NCI-H2107 treated with DMSO at 0.1 percent for 48 hours (cell line): ENCODE results near the gene RASGRP1.
A peak's percentile ranks its signal among the peaks of the same experiment; 100 is the strongest.

ENCODE experiments used
- DNase-seq: peaks from one replicate; lab custom pipeline; 2025; ENCODE audit not compliant: unreplicated experiment; lab: John Stamatoyannopoulos, UW

The RASGRP1 gene

DNA sequence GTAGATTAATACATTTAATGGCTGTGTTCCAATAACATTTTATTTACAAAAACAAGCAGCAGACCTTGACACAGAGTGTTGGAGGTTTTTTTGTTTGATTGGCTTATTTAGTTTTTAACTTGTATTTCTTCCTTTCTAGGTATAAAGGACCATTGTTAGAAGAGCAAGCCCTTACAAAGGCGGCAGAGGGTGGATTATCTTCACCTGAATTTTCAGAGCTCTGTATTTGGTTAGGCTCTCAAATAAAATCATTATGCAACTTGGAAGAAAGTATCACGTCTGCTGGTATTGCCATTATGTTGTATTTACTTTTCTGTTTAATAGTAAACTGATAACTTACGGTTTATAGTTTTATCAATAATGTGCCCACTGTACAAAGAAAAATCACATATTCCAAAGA lies 100.7 kb downstream of the RASGRP1 start:
- DNase-seq: no peak

DNA sequence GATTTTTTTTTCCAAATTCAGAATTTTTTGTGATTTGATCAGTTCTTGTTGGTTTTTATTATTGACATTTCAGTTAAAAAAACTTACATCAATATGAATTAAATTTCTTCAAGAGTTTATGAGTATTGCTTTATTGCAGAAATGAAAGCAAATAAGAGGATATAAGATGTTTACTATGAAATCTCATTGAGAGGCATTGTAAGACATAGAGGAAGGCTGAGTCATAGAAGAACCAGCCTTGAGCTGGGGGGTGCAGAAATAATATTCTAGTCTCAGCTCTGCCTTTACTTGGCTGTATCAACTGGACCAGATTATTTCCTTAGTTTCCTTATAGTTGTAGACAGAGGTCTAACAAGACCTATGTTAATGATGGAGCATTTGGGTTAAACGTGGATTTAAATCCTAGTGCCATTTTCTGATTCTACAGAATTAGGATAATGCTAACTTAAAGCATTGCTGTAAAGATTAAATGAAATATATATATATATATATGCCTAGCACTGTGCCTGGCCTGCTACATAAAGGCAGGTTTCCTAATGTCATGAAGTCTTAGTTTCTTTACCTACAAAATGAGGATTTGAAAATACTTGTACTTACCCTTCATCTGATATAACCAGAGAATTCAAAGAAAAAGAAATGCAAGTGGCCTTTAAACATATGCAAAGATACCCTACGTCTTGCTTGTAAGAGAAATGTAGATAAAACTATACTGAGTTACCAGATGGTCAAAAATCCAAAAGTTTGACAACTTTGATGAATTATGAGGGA lies 103.4 kb downstream of the RASGRP1 start:
- DNase-seq: no peak

DNA sequence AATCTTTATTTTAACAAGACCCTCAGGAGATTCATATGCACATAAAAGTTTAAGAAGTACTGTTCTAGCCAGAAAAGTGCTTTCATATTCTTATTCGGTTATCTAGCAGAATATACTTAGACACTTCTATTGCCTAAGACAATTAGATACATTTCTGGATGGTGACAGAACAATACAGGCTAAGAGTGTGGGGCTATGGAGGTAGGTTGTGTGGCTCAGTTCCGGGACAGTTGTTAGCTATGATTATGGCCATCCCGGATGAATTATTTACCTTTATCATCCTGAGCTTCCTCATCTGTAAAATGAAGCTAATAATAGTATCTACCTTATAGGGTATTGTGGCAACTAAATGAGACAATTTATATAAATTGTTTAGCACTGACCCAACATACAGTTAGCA lies 104.1 kb downstream of the RASGRP1 start:
- no peak for DNase-seq

DNA sequence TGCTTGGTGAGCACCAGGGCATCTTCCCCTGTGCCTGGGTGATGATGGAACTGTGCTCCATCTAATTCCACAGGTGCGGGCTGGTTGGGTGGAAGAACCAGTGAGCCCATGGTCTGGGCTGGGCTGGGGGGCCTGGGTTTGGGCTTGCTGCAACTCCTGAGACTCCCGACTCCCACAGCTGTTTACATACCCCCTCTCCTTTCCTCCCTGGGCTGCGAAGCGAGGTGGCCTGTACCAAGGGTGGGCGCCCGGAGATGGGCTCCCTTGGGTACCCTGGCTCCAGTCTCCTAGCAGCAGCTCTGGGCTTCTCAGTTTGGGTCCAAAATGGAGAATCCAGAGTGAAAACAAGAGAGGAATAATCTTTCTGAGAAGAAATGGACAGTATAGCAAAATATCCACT lies 105.1 kb downstream of the RASGRP1 start:
- DNase-seq: no peak

DNA sequence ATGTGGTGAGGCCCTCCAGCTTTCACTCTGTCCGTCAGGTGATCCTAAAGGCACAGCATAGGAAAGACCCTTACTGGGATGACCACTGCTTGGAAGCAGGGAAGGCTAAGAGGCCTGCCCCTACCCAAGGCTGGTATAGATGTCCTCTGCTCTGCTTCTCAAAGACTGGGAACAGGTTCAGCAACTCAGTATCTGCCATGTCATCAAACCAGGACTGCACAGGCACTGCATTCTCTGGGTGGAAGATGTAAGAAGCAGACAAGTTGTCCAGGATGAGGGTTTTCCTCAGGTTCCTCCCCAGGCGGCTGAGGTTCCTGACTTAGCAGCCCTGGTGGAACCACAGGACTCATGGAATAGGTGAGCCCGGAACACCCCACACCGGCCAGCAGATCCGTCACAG lies 106.0 kb downstream of the RASGRP1 start:
- no peak for DNase-seq

DNA sequence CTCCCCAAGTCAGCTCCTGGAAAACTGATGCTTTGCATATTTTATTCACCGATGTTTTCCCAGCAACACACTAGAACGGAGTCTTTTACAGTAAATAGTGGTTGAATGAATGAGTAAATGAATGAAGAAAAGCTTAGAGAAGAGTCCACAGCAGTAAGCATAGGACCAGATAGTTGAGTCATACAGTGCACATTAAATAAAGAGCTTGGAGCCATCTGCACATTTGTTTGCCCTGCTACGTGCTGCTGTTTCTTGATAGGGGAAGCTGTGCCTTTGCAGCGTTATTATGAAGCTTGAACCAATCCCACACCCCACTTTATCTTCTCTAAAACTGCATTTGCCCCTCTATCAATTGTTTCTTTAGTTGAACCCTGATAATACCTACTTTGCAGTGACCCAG lies 109.5 kb downstream of the RASGRP1 start:
- DNase-seq: no peak

DNA sequence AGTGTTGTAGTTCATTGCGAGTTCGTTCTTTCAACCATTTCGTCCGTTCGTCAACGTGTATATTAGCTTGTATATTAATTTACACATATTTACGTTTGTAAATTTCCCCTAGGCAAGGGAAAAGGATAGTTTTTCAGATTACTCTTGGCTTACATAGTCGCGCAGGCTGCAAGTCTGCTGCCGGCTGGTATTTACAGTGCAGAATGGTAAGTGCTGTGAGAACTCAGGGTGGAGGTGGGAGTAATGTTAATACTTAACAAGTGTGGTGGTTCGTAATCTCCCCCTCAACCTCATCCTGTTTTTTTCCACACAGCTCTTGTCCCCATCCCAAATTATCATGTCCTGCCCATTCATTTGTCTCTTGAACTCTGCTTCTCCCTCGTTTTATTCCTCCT lies 109.9 kb downstream of the RASGRP1 start:
- DNase-seq: no peak

DNA sequence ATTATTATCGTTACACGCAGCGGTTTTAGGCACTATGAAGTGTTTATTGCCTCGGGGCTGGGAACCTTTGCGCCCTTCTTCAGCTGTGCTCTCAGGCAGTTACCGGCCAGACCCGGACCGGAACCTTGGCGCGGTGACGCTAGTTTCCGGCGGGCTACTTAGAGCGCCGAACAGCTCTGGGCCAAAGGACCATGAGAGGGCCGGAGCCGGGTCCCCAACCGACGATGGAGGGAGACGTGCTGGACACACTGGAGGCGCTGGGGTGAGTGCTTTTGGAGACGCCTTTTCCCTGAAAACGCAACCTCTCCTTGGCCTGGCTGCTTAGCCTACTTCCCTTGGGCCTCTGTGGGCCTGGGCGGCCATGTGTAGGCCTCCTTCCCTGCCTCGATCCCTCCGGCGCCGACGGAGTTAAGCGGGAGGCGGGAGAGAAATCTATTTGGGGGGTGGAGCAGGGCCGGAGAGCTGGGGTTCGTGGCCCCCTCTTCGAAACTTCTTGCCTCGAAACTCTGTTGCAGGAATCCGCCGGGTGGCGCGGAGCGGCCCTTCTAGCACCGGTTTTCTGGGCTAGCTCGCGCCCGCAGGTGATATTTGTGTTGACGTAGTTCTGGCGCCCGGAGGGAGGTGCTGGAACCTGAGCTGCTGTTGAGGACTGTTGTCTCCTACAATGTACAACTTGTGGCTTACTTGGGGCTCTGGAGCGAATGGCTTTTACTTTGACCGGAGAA lies 110.5 kb downstream of the RASGRP1 start, which contains the start of gene FAM98B:
Gene FAM98B (plus strand): TSS at position 157 of the 725 bp plus-strand sequence. CDS start 35 bp downstream, at position 192.
- peak; percentile 26 for DNase-seq

DNA sequence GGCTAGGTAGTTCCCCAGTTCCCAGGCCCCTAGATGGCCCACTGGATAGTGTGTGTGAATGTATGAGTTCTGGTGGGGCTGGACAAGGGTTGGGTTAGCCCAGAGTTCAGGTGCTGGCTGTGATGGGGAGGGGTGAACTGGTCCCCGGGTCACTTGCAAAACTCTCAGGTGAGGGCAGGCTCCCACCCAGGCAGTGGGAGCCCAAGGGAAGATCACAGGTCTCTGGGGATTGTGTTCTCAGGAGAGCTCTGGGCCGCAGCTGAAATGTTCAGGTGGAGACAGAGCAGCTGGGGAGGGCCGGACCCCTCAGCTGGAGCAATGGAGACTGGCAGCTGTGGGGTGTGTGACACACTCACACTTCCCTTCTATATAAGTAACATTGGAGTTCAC lies 123.5 kb downstream of the RASGRP1 start:
- DNase-seq: no peak

DNA sequence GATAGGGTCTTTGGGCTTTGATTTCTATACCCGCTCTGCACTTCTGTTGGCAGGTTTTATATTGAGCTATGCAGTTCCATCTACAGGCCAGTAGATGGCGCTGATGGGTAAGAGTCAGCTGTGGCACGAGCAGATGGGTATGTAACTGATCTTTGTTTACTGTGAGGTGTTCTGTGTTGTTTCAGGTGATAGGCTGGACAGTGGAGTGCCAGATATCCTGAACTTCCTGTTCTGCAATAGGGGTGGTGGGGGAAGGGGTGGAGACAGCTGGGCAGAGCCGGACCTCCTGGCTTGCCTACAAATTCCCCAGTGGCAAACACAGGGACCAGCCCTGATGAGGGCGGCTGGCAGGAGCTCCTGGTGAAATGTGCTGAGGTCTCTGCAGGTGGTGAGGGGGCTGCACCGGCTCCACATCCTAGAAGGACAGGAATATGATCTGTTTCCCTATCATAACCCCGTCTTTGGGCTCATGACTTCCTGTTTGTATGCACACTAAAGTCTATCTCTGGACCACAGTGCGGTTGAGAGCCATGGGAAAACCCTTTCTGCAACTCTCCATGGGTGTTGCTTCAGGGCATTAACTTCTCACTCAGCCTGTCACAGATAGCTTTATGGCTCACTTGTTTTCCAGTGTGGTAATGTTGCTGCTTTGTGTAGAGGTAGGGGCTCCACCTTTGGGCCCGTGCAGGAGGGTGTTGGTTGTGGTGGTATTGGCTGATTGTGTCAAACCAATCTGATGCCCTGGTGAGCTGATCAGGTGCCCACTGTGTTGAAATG lies 124.1 kb downstream of the RASGRP1 start:
- DNase-seq: peak; percentile 22
